Right lobe of liver (tissue), 4 donors: ENCODE results near the gene CHST4.

Experiments
- CTCF ChIP-seq, 4 donors: fragments of 200-600 bp in 3 of 4; fragments of 450-650 bp in 1 of 4; IDR thresholded peaks; one replicate each; pipeline versions ENCODE4 v1.5.1 to v1.8.0; 2016 to 2022; ENCODE audit warnings: antibody characterized with exemption in 4 of 4, mild to moderate bottlenecking in 2 of 4
- POLR2A ChIP-seq: fragments of 450-650 bp; IDR thresholded peaks from one replicate; pipeline ENCODE4 v1.6.1; 2017; ENCODE audit warnings: antibody characterized with exemption, mild to moderate bottlenecking
- donor health status: DM: no; HTN: no; CAD: no.
- donor health status: DM: no; HTN: no; CAD: no.
- donor health status: DM: no; HTN: yes; CAD: no.

DNA sequence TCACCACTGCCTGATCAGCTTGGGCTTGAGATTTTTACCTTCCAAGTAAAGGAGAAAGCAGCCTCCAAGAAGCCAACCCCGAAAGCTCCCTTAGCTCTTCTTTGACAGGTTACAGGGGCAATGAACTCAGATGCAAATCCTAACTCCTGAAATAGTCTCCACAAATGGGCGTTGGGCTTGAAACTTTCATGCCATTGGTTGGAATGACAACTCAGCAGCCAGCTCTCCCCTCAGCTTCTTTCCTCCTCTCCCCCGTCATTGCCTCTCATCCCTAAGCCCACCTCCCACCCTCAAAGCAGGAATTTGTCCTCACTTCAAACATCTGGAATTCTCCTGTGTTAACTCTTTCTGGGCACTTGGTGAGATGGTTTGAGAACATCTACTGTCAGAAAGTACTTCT is 50.7 kb downstream of the CHST4 start, which contains the start of gene TAT:
- TF ChIP-seq CTCF (IDR thresholded peaks at IDR 0.05), result no peak
- peak; percentile 91 for TF ChIP-seq POLR2A
